Coronary artery (tissue), 2 donors: ENCODE measurements around the gene MCC.

Experiments used
- DNase-seq: peaks from one replicate; pipeline ENCODE4 v3.0.0-alpha.2; 2017; ENCODE audit warnings: low spot score
- H3K27ac ChIP-seq, 2 donors: fragments of 200-600 bp; sonication (generic); one replicate each; pipeline ENCODE4 v1.5.1; 2016 to 2019
- H3K4me3 ChIP-seq: fragments of 200-600 bp; sonication (generic); 2 replicates; pipeline ENCODE4 v1.5.1; 2016; ENCODE audit warnings: mild to moderate bottlenecking, moderate library complexity
- TF ChIP-seq, protein P1 (sequence below): fragments of 200-600 bp; sonication (generic); IDR thresholded peaks from one replicate; pipeline ENCODE4 v1.5.1; 2019; ENCODE audit warnings: antibody characterized with exemption

The MCC gene

DNA sequence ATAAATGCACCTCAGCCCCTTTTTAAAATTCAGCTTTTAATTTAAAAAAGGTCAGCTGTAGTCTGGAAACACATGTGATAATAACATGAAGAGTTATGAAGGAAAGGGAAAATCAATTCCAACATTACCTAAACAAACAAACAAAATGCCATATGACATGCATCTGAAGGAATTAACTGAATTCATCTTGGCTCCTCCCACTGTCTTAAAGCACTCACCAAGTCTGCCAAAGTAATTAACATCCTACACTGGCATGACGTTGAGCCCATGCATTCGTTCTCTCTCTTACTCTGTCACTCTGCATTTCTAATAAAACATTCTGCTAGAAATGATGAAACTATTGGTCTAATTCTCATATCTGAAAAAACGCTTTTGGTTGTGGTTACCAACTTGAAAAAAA is 91.2 kb downstream of the MCC start:
- DNase-seq: no peak
- Histone ChIP-seq H3K4me3 (no peak overlapping the region), H3K27ac (no peak overlapping the region)
- TF ChIP-seq, protein P1, sequence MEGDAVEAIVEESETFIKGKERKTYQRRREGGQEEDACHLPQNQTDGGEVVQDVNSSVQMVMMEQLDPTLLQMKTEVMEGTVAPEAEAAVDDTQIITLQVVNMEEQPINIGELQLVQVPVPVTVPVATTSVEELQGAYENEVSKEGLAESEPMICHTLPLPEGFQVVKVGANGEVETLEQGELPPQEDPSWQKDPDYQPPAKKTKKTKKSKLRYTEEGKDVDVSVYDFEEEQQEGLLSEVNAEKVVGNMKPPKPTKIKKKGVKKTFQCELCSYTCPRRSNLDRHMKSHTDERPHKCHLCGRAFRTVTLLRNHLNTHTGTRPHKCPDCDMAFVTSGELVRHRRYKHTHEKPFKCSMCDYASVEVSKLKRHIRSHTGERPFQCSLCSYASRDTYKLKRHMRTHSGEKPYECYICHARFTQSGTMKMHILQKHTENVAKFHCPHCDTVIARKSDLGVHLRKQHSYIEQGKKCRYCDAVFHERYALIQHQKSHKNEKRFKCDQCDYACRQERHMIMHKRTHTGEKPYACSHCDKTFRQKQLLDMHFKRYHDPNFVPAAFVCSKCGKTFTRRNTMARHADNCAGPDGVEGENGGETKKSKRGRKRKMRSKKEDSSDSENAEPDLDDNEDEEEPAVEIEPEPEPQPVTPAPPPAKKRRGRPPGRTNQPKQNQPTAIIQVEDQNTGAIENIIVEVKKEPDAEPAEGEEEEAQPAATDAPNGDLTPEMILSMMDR: no peak

DNA sequence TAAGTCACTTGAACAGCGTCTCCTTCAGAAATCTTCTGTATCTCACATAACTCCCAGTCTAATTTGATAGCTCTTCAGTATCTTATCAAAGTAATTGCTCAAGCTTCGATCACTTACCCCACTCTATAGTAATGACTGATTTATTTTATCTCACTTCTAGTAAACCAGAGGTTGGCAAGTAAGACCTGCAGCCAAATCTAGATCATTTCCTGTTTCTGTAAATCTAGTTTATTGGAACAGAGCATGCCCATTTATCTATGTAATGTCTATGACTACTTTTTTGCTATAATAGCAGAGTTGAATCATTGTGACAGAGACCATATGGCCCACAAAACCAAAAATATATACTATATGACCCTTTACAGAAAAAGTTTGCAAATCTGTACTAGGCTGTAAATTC is 93.6 kb downstream of the MCC start:
- Histone ChIP-seq H3K4me3 (no peak overlapping the region), H3K27ac (no peak overlapping the region)
- TF ChIP-seq, protein P1: no peak
- DNase-seq: no peak

DNA sequence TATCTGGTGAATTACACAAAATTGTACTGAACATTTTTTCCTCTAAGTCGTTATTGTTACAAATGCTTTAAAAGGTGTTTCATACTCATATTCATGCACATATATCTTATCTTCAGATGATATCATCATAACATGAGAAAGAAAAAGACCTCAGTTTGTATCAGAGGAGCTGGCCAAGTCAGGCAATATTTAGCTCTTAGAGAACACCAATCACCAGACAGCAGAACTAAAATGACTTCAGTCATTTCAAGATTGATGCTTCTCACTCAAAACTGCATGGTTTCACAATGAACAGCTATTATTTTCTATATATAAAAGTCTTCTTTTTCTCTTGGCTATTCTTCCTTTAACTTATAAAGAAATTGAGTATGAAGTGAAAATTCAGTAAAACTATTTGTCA is 98.0 kb downstream of the MCC start:
- TF ChIP-seq, protein P1: no peak
- Histone ChIP-seq H3K4me3 (no peak overlapping the region), H3K27ac (no peak overlapping the region)
- no peak for DNase-seq

DNA sequence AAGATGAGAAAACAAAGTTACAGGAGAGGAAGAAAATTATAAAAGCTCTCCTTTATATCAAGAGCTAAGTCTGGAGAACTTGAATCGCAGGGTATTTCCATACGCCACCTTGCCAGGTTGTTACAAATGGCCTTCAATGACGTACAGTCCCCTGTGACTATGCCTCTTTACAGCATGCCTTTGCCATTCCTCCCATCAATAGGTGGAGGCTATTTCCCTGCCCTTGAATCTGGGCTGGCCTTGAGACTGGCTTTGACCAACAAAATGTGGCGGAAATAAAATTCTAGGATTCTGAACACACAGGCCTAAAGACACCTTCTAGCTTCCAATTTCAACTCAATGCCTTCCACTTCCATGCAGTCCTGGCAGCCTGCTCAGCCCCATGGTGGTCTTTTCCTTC is 99.1 kb downstream of the MCC start:
- TF ChIP-seq, protein P1: no peak
- no peak overlapping the region for H3K4me3 ChIP-seq
- DNase-seq: no peak
- no peak overlapping the region for H3K27ac ChIP-seq

DNA sequence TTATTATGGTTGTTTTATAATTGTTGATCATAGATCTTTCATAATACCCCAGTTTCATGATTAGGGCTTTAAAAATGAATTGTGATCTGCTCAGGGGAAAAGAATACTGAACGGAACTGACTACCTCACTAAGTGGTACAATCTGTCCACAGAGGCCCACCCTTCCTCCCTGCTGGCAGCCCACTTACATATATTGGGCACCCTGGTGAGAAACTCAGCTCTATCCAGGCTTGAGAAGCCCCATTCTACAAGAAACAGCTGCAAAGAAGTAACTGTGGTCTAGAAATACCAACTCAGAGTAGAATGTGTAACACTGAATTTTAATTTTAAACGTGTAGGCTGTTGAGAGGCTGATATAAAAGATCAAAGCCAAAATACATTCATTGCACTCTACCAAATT is 100.4 kb downstream of the MCC start:
- DNase-seq: no peak
- Histone ChIP-seq H3K27ac (no peak overlapping the region), H3K4me3 (no peak overlapping the region)
- TF ChIP-seq, protein P1: no peak

DNA sequence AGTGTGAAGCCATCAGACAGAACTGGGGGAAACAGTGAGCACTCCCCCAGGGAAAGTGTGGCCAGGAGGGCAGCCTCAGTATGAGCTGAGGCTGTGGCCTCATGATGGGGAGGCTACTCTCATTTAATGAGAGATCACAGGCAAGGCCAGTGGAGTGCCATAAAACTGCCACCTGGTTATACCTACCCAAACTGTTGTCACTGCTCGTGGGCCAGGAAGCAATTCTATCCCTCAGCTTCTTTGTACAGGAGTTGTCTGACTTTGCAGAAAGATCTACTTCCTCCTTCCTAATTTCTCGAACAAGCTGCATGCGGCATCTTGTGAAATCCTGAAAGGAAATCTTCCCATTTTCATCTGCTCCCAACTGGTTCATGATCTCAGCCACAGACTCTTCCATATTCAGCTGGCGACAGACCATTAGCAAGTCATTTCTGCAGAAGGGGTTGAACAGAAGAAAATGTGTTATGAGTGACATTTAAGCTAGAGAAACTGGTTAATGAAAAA is 103.4 kb downstream of the MCC start:
- DNase-seq: no peak
- Histone ChIP-seq H3K27ac (no peak overlapping the region), H3K4me3 (no peak overlapping the region)
- TF ChIP-seq, protein P1: no peak

DNA sequence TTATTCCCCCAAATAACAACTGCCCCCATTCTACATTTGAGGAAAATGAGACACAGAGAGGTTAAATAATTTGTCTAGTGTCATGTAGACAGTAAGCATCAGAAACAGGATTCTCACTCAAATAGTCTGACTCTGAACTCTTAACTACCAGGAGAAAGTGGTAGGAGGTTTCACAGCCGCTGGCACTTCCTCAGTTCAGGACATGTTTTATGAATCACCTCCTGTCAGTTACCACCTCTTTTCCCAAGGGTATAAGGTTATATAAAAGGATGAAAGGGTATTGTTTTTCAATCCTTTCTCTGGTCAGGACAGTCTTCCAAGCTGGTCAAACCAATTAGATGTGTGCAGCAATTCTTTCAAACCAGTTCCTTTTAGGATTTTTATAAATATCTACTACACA is 105.5 kb downstream of the MCC start:
- TF ChIP-seq, protein P1: no peak
- H3K27ac ChIP-seq: no peak overlapping the region
- DNase-seq: no peak
- no peak overlapping the region for H3K4me3 ChIP-seq
